Loucy (cell line): ENCODE results near the gene NUP205.

Experiments
- H2AFZ ChIP-seq: fragments of 200-600 bp; sonication (generic); 2 replicates; pipeline ENCODE4 v1.6.0; 2016; ENCODE audit warnings: antibody characterized with exemption, mild to moderate bottlenecking, low read length, moderate library complexity
- H3F3A ChIP-seq: fragments of 200-600 bp; 2 replicates; pipeline ENCODE4 v1.6.0; 2016; ENCODE audit warnings: antibody characterized with exemption, low read depth, mild to moderate bottlenecking
- H3K27me3 ChIP-seq: fragments of 200-600 bp; sonication (generic); 2 replicates; pipeline ENCODE4 v1.6.1; 2014; ENCODE audit warnings: low read length, mild to moderate bottlenecking; ENCODE audit not compliant: insufficient read depth, poor library complexity, severe bottlenecking
- H3K36me3 ChIP-seq: fragments of 200-600 bp; sonication (generic); 2 replicates; pipeline ENCODE4 v1.6.1; 2016; ENCODE audit warnings: low read length; ENCODE audit not compliant: insufficient read depth
- H3K4me1 ChIP-seq: fragments of 200-600 bp; sonication (generic); 2 replicates; pipeline ENCODE4 v1.5.1; 2014; ENCODE audit warnings: low read length, mild to moderate bottlenecking; ENCODE audit not compliant: insufficient read depth, poor library complexity, severe bottlenecking
- H3K4me2 ChIP-seq: fragments of 200-600 bp; sonication (generic); 2 replicates; pipeline ENCODE4 v1.6.0; 2014; ENCODE audit warnings: antibody characterized with exemption, low read length, low read depth, mild to moderate bottlenecking; ENCODE audit not compliant: poor library complexity, severe bottlenecking
- H3K4me3 ChIP-seq: fragments of 200-600 bp; sonication (generic); 2 replicates; pipeline ENCODE4 v1.5.1; 2014; ENCODE audit warnings: low read length, mild to moderate bottlenecking, mixed read lengths; ENCODE audit not compliant: poor library complexity, severe bottlenecking
- H3K79me2 ChIP-seq: fragments of 200-600 bp; sonication (generic); 2 replicates; pipeline ENCODE4 v1.6.1; 2014; ENCODE audit warnings: low read length; ENCODE audit not compliant: insufficient read depth
- H3K9ac ChIP-seq: fragments of 200-600 bp; sonication (generic); 2 replicates; pipeline ENCODE4 v1.6.0; 2014; ENCODE audit warnings: mild to moderate bottlenecking, low read depth, low read length, moderate library complexity; ENCODE audit not compliant: poor library complexity, severe bottlenecking
- H3K9me2 ChIP-seq: fragments of 200-600 bp; sonication (generic); replicated peaks from 2 replicates; pipeline ENCODE4 v1.6.1; 2016; ENCODE audit warnings: low read depth, low read length, mixed read lengths
- H3K9me3 ChIP-seq: fragments of 200-600 bp; sonication (generic); 2 replicates; pipeline ENCODE4 v1.6.1; 2014; ENCODE audit warnings: mild to moderate bottlenecking, antibody characterized with exemption, low read length, low read depth; ENCODE audit not compliant: insufficient read depth
- H4K20me1 ChIP-seq: fragments of 200-600 bp; sonication (generic); 2 replicates; pipeline ENCODE4 v1.6.0; 2014; ENCODE audit warnings: antibody characterized with exemption, low read length, mild to moderate bottlenecking; ENCODE audit not compliant: insufficient read depth, poor library complexity, severe bottlenecking
- EZH2phosphoT487 ChIP-seq: fragments of 200-600 bp; IDR thresholded peaks from 2 replicates; pipeline ENCODE4 v1.6.1; 2018; ENCODE audit warnings: antibody characterized with exemption, mild to moderate bottlenecking, moderate library complexity, borderline replicate concordance
- TF ChIP-seq, protein P1 (sequence below): fragments of 200-600 bp; sonication (generic); conservative IDR thresholded peaks from 2 replicates; pipeline ENCODE4 v1.5.1; 2014; ENCODE audit warnings: mild to moderate bottlenecking, antibody characterized with exemption, low read length

NUP205 gene

DNA sequence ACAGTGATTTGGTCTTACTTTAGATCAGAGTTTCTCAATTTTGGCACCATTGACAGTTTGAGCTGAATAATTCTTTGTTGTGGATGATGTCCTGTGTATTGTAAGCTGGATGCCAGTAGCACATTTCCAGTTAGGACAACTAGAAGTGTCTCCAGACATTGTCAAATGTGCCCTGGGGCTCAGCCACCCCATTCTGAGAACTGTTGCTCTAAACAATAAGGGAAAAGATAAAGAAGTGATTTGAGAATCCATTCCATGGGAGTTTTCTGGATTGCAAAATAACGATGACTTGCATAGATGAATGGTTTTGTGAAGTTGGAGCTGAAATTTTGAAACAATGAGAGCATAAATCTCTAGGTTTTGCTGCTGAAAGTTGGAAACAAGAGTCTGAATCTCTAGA is 44.6 kb downstream of the NUP205 start:
- Histone ChIP-seq H3K9ac (no peak overlapping the region), H3K9me2 (no peaks in the 10 kb centered on the region), H3K79me2 (no peaks in the 10 kb centered on the region), H3K4me2 (no peak overlapping the region), H3K9me3 (no peaks in the 10 kb centered on the region), H2AFZ (no peak overlapping the region), H3K4me3 (no peak overlapping the region), H4K20me1 (no peaks in the 10 kb centered on the region), H3K27me3 (no peaks in the 10 kb centered on the region), H3K36me3 (peaks cover 92% of the 10 kb centered on the region), H3K4me1 (no peaks in the 10 kb centered on the region), H3F3A (no peaks in the 10 kb centered on the region)
- TF ChIP-seq, protein P1, sequence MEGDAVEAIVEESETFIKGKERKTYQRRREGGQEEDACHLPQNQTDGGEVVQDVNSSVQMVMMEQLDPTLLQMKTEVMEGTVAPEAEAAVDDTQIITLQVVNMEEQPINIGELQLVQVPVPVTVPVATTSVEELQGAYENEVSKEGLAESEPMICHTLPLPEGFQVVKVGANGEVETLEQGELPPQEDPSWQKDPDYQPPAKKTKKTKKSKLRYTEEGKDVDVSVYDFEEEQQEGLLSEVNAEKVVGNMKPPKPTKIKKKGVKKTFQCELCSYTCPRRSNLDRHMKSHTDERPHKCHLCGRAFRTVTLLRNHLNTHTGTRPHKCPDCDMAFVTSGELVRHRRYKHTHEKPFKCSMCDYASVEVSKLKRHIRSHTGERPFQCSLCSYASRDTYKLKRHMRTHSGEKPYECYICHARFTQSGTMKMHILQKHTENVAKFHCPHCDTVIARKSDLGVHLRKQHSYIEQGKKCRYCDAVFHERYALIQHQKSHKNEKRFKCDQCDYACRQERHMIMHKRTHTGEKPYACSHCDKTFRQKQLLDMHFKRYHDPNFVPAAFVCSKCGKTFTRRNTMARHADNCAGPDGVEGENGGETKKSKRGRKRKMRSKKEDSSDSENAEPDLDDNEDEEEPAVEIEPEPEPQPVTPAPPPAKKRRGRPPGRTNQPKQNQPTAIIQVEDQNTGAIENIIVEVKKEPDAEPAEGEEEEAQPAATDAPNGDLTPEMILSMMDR: no peak
- no peak for TF ChIP-seq EZH2phosphoT487

DNA sequence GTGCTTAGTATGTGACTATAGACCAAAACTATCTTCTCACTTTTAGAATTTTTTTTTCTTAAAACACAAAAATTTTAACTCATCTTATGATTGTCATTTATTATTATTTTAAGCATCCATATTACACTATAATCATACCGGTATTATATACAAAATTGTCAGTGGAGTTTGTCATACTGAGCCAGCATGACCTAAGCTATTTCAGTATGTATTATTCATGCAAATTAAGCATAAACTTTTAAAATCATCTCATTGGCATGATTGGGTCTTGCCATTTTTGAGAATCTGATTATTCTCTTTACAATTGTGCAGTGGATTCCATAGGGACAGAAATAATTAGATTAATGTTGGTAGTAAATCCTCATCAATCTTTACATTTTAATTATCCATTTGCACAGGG is 58.4 kb downstream of the NUP205 start:
- TF ChIP-seq, protein P1: no peak
- TF ChIP-seq EZH2phosphoT487: no peak
- Histone ChIP-seq H3K9me2 (no peaks in the 10 kb centered on the region), H3F3A (no peaks in the 10 kb centered on the region), H3K9ac (no peak overlapping the region), H3K9me3 (no peaks in the 10 kb centered on the region), H3K79me2 (no peaks in the 10 kb centered on the region), H3K4me1 (no peaks in the 10 kb centered on the region), H3K27me3 (no peaks in the 10 kb centered on the region), H3K4me3 (no peak overlapping the region), H3K36me3 (peaks cover 69% of the 10 kb centered on the region), H4K20me1 (no peaks in the 10 kb centered on the region), H2AFZ (no peak overlapping the region), H3K4me2 (no peak overlapping the region)

DNA sequence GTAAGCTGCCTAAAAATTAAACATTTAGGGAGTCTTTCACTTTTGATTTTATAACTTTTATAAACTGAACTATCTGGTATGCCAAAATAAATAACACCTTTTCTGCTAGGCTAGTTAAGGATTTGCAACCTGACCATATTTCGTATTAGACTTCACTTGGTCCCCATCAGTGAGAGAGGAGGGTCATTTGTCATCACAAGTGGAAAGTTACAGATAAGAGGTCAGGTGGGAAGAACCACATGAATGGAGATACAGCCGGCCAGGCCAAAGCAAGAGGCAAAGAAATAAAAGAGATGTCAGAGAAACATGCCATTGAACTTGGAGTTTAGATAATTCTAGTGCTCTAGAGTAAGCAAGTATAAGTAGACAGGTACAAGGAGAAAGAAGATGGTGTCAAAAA is 60.1 kb downstream of the NUP205 start:
- no peak overlapping the region for H3K4me3 ChIP-seq
- TF ChIP-seq EZH2phosphoT487: no peak
- TF ChIP-seq, protein P1: no peak
- no peaks in the 10 kb centered on the region for H3K4me1 ChIP-seq
- H4K20me1 ChIP-seq: no peaks in the 10 kb centered on the region
- H3K36me3 ChIP-seq: peaks cover 74% of the 10 kb centered on the region
- H3K9me2 ChIP-seq: no peaks in the 10 kb centered on the region
- H3K9me3 ChIP-seq: no peaks in the 10 kb centered on the region
- no peaks in the 10 kb centered on the region for H3K27me3 ChIP-seq
- H2AFZ ChIP-seq: no peak overlapping the region
- H3K79me2 ChIP-seq: no peaks in the 10 kb centered on the region
- no peak overlapping the region for H3K9ac ChIP-seq
- H3K4me2 ChIP-seq: no peak overlapping the region
- H3F3A ChIP-seq: no peaks in the 10 kb centered on the region
